Ishikawa (cell line): Measurements from ENCODE around the gene ZNF627.

ENCODE experiments used
- EGR1 ChIP-seq: IDR thresholded peaks from 2 replicates; pipeline ENCODE4 v1.6.1; 2012
- EP300 ChIP-seq: IDR thresholded peaks from 2 replicates; pipeline ENCODE4 v1.6.1; 2012; ENCODE audit warnings: borderline replicate concordance
- FOXM1 ChIP-seq: IDR thresholded peaks from 2 replicates; pipeline ENCODE4 v1.6.1; 2012; ENCODE audit warnings: low read depth, borderline replicate concordance
- MAX ChIP-seq: IDR thresholded peaks from 2 replicates; pipeline ENCODE4 v1.6.1; 2012
- RAD21 ChIP-seq: IDR thresholded peaks from 2 replicates; pipeline ENCODE4 v1.6.1; 2012; ENCODE audit warnings: low read depth
- REST ChIP-seq: IDR thresholded peaks from 2 replicates; pipeline ENCODE4 v1.6.1; 2012; ENCODE audit warnings: low read depth, mild to moderate bottlenecking
- TAF1 ChIP-seq: IDR thresholded peaks from 2 replicates; pipeline ENCODE4 v1.6.1; 2012; ENCODE audit warnings: low read depth, mild to moderate bottlenecking
- USF1 ChIP-seq: IDR thresholded peaks from 2 replicates; pipeline ENCODE4 v1.6.1; 2012
- YY1 ChIP-seq: IDR thresholded peaks from 2 replicates; pipeline ENCODE4 v1.6.1; 2012; ENCODE audit warnings: low read depth

GRCh38 chr19:11550265-11550664 lies 47.0 kb upstream of the ZNF627 start:
- no peak for TF ChIP-seq EGR1
- no peak for TF ChIP-seq USF1
- no peak for TF ChIP-seq EP300
- TF ChIP-seq REST: no peak
- no peak for TF ChIP-seq FOXM1
- no peak for TF ChIP-seq TAF1
- TF ChIP-seq MAX: no peak
- TF ChIP-seq YY1: no peak
- no peak for TF ChIP-seq RAD21
